ENCODE data around the gene OOSP4B.

DNA sequence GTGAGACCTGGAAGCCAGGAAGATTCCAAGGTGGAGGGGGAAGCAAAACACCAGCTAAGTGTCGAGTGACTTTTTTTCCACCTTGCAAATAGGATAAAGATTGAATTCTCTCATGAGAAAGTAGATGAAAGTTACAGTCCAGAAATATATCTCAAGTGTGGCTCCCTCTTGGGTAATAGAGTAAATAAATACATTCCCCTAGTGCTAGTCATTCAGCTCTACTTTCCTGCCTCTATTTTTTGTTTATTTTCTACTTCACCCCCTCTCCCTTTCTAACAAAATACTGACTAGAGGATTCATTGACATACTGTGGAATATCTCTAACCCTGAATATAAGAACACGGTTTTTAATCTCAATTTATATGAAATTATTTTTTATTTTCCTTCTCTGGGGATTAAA, 19.2 kb upstream of the OOSP4B start:
- TF ChIP-seq CTCF (IDR thresholded peaks at IDR 0.05) (no peak), EP300 (IDR thresholded peaks at IDR 0.05) (no peak), POLR2A (IDR thresholded peaks at IDR 0.05) (no peak)

Measured in ovary (tissue), 3 donors.